Endothelial cell of umbilical vein (primary cell): Measurements from ENCODE around the gene EXOC6B.

ENCODE experiments used
- CTCF ChIP-seq, 2 donors: IDR thresholded peaks; 1 replicate in 1 of 2; 2 replicates in 1 of 2; pipeline ENCODE4 v1.5.1; 2011; ENCODE audit warnings: low read length in 2 of 2, mild to moderate bottlenecking in 2 of 2, moderate library complexity in 2 of 2, control low read depth in 1 of 2, inconsistent platforms in 1 of 2, low read depth in 1 of 2; ENCODE audit not compliant: insufficient read depth in 1 of 2; ENCODE audit errors: extremely low read depth in 1 of 2
- EZH2 ChIP-seq: IDR thresholded peaks from 2 replicates; pipeline ENCODE4 v1.6.1; 2012; ENCODE audit warnings: borderline replicate concordance, low read depth, mild to moderate bottlenecking, moderate library complexity, low read length, inconsistent platforms; ENCODE audit not compliant: severe bottlenecking
- JUN ChIP-seq: IDR thresholded peaks from 2 replicates; pipeline ENCODE4 v1.6.1; 2011; ENCODE audit warnings: borderline replicate concordance, low read depth; ENCODE audit not compliant: insufficient read length, insufficient read depth
- POLR2A ChIP-seq: IDR thresholded peaks from 2 replicates; pipeline ENCODE4 v1.6.1; 2012; ENCODE audit warnings: low read depth, mild to moderate bottlenecking, control low read depth, low read length
- POLR2AphosphoS5 ChIP-seq: IDR thresholded peaks from 2 replicates; pipeline ENCODE4 v1.6.1; 2012; ENCODE audit warnings: low read depth, mild to moderate bottlenecking, control low read depth, low read length, moderate library complexity; ENCODE audit not compliant: insufficient read depth

- TF ChIP-seq CTCF (IDR thresholded peaks at IDR 0.05; ENCODE audit: extremely low read depth in 1 of 2, insufficient read depth in 1 of 2, low read depth in 1 of 2, low read length in 2 of 2) (no peak), JUN (no peak), POLR2A (no peak), POLR2AphosphoS5 (no peak), EZH2 (no peak)
These were observed 685.8 kb downstream of the EXOC6B start for GRCh38 chr2:72139874-72140620.
